Omental fat pad (tissue), 4 donors: Measurements from ENCODE around the gene PDE8A. TPM values are rescaled to one million over a fixed set of nuclear protein-coding genes. Genes with fewer than 3 reads are reported as not detected.

Experiments used
- ATAC-seq: fragments of 150-250 bp; one replicate; pipeline ENCODE4 v1.9.1; 2016; ENCODE audit warnings: mild to moderate bottlenecking, moderate library complexity; ENCODE audit not compliant: low FRiP score
- DNase-seq: peaks from one replicate; pipeline ENCODE4 v3.0.0-alpha.2; 2019; ENCODE audit warnings: low spot score
- CTCF ChIP-seq, 3 donors: fragments of 450-650 bp; IDR thresholded peaks; one replicate each; pipeline ENCODE4 v1.5.1; 2016 to 2017; ENCODE audit warnings: antibody characterized with exemption in 3 of 3, mild to moderate bottlenecking in 3 of 3, moderate library complexity in 2 of 3
- total RNA-seq, 4 donors: library from RNA; depleted of rRNA; stranded (reverse); fragments of >200 nt; gene quantifications; one replicate each; pipeline ENCODE4 v1.1.0, GENCODE V29; 2016

The PDE8A gene
- total RNA-seq, 4 donors from 2014 or later: 61.0 to 86.5 (median 79.0) TPM

- TF ChIP-seq CTCF (IDR thresholded peaks at IDR 0.05): no peak
- ATAC-seq: peak; percentile 71
- DNase-seq: no peak
Observed at GRCh38 chr15:85044251-85044853, 62.7 kb downstream of the PDE8A start.

GRCh38 chr15:85044894-85045293, 63.2 kb downstream of the PDE8A start:
- DNase-seq (no peak), ATAC-seq (no peak)
- no peak for TF ChIP-seq CTCF (IDR thresholded peaks at IDR 0.05)

GRCh38 chr15:85045615-85046014, 64.0 kb downstream of the PDE8A start:
- no peak for TF ChIP-seq CTCF (IDR thresholded peaks at IDR 0.05)
- ATAC-seq: no peak

GRCh38 chr15:85047271-85047948, 65.8 kb downstream of the PDE8A start:
- TF ChIP-seq CTCF (IDR thresholded peaks at IDR 0.05): no peak
- ATAC-seq (no peak), DNase-seq (no peak)

More at GRCh38 chr15:85045615-85046014, 64.0 kb downstream of the PDE8A start:
- DNase-seq: no peak

GRCh38 chr15:85048430-85048829, 66.8 kb downstream of the PDE8A start:
- no peak for DNase-seq
- TF ChIP-seq CTCF (IDR thresholded peaks at IDR 0.05): no peak
- ATAC-seq: no peak

- no peak for TF ChIP-seq CTCF (IDR thresholded peaks at IDR 0.05)
- DNase-seq: no peak
- no peak for ATAC-seq
Observed at GRCh38 chr15:85049805-85050204, 68.1 kb downstream of the PDE8A start.

GRCh38 chr15:85059734-85060133, 78.1 kb downstream of the PDE8A start:
- DNase-seq (no peak), ATAC-seq (no peak)
- no peak for TF ChIP-seq CTCF (IDR thresholded peaks at IDR 0.05)
